ENCODE measurements around the gene ATP6V1C2. TPM values are rescaled to one million over a fixed set of nuclear protein-coding genes. Genes with fewer than 3 reads are reported as not detected.

Gene ATP6V1C2
- total RNA-seq, 4 donors from 2014 or later: 0.47 to 37.1 (median 0.54) TPM; not detected in 1

DNA sequence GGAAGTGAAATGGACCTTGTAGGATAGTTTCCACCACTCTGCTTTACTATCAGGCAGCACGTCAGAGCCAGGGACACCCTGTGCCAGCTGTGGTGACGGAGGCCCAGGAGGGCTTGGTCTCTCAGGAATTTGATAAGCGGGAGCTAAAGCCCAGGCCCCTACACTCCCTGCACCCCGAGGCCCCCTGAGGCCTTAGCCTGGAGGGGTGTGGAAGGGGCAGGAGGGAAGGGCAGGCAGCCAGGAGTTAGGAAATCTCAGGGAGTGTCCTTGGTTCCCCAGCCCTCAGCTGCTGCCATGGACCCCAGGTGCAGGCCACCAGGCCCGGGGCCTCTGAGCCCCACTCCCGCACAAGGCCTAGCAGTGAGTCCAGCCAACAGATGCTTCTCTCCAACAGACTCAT, 53.0 kb downstream of the ATP6V1C2 start:
- DNase-seq: no peak
- no peaks in the 10 kb centered on the region for H3K4me1 ChIP-seq
- no peaks in the 10 kb centered on the region for H3K27me3 ChIP-seq
- peak overlapping the region in 1 of 4 donors; percentile 1 for H3K27ac ChIP-seq
- TF ChIP-seq, protein P1, sequence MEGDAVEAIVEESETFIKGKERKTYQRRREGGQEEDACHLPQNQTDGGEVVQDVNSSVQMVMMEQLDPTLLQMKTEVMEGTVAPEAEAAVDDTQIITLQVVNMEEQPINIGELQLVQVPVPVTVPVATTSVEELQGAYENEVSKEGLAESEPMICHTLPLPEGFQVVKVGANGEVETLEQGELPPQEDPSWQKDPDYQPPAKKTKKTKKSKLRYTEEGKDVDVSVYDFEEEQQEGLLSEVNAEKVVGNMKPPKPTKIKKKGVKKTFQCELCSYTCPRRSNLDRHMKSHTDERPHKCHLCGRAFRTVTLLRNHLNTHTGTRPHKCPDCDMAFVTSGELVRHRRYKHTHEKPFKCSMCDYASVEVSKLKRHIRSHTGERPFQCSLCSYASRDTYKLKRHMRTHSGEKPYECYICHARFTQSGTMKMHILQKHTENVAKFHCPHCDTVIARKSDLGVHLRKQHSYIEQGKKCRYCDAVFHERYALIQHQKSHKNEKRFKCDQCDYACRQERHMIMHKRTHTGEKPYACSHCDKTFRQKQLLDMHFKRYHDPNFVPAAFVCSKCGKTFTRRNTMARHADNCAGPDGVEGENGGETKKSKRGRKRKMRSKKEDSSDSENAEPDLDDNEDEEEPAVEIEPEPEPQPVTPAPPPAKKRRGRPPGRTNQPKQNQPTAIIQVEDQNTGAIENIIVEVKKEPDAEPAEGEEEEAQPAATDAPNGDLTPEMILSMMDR (IDR thresholded peaks at IDR 0.05): no peak
- no peak for TF ChIP-seq POLR2A (IDR thresholded peaks at IDR 0.05)
- no peak overlapping the region for H3K4me3 ChIP-seq
- no peaks in the 10 kb centered on the region for H3K9me3 ChIP-seq
- peaks cover 0 to 14% (median 0%) of the 10 kb centered on the region in 3 donors for H3K36me3 ChIP-seq

DNA sequence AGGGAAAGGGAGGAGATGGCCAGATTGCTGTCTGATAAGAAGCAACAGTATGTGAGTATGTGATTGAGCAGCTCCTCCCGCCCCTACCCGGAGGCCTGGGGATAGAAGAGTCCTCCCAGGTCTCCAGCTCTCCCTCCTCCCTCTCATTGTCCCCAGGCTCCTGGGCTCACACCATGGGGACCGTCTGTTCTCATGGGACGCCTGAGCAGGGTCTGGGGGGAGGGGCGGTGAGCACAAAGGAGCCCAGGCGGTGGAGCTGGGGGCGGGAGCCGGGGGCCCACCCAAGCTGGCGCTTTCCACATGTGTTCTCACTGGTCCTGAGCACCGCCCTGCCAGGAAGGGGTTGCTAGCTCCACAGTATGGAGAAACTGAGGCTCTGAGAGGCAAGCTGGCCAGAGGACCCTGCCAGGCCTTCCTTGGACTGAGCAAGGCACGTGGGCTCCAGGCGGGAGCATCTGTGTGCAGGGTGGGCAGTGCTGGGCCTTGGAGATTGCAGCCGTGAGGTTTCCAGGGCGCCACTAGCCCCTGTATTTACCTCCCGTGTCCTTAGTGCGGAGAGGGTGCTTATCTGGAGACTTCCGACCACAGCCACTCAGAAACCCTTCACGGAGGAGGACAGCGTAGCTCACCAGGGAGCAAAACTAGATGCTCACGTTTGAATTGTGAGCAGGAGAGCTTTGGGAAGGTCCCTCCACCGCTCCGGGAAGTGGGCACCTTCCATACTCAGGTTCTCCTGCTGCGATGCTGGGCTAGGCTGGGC, 53.8 kb downstream of the ATP6V1C2 start:
- H3K27ac ChIP-seq: peak overlapping the region in 1 of 4 donors; percentile 1
- DNase-seq: no peak
- TF ChIP-seq POLR2A (IDR thresholded peaks at IDR 0.05): no peak
- TF ChIP-seq, protein P1 (IDR thresholded peaks at IDR 0.05): no peak
- no peak overlapping the region for H3K4me3 ChIP-seq
- H3K36me3 ChIP-seq: peaks cover 0 to 20% (median 0%) of the 10 kb centered on the region in 3 donors
- no peaks in the 10 kb centered on the region for H3K9me3 ChIP-seq
- H3K27me3 ChIP-seq: no peaks in the 10 kb centered on the region
- no peaks in the 10 kb centered on the region for H3K4me1 ChIP-seq

DNA sequence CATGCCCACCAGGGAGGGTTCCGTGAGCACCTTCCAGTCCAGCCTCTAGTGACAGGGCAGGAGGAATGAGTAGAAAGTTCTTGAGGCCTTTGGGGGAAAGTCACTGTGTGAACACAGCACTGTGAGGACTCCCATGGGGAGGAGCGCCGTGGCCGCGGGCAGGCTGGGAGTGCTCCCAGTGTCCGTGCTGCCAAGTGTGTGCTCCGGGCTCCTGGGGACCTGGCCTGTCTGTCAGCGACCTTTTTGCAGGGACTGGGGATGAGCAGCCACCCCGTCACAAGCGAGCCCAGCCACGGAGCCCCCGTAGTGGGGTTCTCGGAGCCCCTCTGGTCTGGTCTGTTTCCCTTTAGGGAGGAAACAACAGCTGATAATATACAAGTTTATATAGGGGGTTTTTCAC, 54.4 kb downstream of the ATP6V1C2 start:
- no peaks in the 10 kb centered on the region for H3K9me3 ChIP-seq
- peaks cover 0 to 26% (median 0%) of the 10 kb centered on the region in 3 donors for H3K36me3 ChIP-seq
- H3K4me3 ChIP-seq: no peak overlapping the region
- TF ChIP-seq POLR2A (IDR thresholded peaks at IDR 0.05): no peak
- TF ChIP-seq, protein P1 (IDR thresholded peaks at IDR 0.05): no peak
- H3K27ac ChIP-seq: no peak overlapping the region
- H3K4me1 ChIP-seq: no peaks in the 10 kb centered on the region
- no peaks in the 10 kb centered on the region for H3K27me3 ChIP-seq
- DNase-seq: no peak

DNA sequence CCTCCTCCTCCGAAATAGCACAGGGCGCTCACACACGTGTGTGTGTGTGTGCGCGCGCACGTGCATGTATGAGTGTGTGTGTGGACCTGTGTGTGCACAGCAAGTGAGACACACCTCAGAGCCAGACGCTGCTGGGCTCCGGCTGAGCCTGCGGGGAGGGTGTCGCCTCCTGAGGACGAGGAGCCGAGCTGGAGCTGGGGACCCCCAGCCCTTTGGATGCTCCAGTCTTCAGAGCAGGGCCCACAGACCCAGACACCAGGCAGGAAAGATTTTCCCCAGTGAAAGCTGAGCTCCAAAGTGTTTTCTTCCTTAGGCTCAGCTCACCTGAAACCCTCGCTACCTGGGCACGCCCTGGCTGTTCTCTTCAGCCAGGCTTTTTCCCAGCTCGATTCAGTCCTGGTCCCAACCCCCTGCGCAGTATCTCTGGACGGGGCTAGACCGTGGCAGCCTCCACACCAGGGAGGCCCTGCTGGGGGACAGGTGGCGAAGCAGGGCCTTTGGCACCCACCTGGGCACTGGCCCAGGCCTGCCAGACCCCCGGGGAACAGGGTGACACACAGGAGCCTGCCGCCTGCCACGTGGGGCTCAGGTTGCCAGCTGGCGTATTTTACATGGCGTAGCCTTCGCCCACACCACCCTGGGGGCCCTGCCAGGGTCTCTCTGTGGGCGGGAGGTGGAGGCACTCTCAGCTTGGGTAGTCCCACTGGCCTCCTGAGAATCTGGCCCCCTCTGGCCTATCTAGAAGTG, 55.0 kb downstream of the ATP6V1C2 start:
- H3K4me1 ChIP-seq: no peaks in the 10 kb centered on the region
- H3K36me3 ChIP-seq: peaks cover 0 to 32% (median 0%) of the 10 kb centered on the region in 3 donors
- H3K4me3 ChIP-seq: no peak overlapping the region
- TF ChIP-seq POLR2A (IDR thresholded peaks at IDR 0.05): no peak
- TF ChIP-seq, protein P1 (IDR thresholded peaks at IDR 0.05): no peak
- H3K27ac ChIP-seq: no peak overlapping the region
- no peaks in the 10 kb centered on the region for H3K9me3 ChIP-seq
- DNase-seq: peak in 1 of 3 donors; percentile 44
- no peaks in the 10 kb centered on the region for H3K27me3 ChIP-seq

DNA sequence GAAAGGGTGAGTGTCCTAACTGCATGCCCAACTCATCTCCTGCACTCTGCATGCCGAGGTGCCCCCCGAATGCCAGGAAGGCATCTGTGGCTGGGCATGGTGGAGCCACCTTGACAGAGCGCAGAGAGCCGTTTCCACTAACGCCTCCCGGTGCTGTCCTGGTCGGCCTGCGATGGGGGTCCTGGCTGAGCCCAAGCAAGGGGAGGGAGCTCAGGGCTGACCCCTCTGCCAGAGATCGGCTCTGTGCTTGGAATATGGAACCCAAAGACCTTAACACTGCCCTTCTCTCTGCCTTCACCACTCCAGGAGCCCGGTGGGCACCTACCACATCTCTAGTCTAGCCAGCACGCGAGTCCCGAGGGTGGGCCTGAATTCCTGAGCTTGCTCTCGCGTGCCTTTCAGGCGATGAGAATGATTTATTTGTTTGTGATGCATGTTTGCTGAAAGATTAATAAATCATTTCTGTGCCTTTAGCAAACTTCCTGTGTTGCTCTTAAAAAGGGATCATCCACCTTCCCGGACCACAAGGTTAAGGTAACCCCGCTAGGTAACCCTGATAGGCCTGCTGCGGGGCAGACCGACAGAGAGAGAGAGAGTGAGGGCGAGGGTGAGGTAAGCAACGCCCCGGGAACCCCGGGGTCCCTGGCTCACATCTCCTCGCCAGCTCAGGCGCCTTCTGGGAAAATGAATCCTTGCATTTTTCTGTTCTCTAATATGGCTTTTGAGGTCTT, 55.8 kb downstream of the ATP6V1C2 start:
- Histone ChIP-seq H3K9me3 (no peaks in the 10 kb centered on the region), H3K27ac (no peak overlapping the region), H3K4me1 (no peaks in the 10 kb centered on the region), H3K4me3 (no peak overlapping the region), H3K36me3 (peaks cover 0 to 40% (median 0%) of the 10 kb centered on the region in 3 donors), H3K27me3 (no peaks in the 10 kb centered on the region)
- peak in 1 of 3 donors; percentile 32 for DNase-seq
- TF ChIP-seq POLR2A (IDR thresholded peaks at IDR 0.05): no peak
- TF ChIP-seq, protein P1 (IDR thresholded peaks at IDR 0.05): no peak
